Hematopoietic multipotent progenitor cell treated with erythropoietin and hydrocortisone succinate and interleukin-3 and kit ligand, for 6 days (in vitro differentiated cells): ENCODE data around the gene PDK4.
"Not testable (repeated sequence)": the region's sequence is repeated elsewhere in the genome, so short reads cannot be mapped to it uniquely, and the experiment has no call there.

Source experiments
- DNase-seq: peaks from one replicate; pipeline ENCODE4 v3.0.0-alpha.2; 2015

PDK4 gene

GRCh38 chr7:95604397-95604796, 8.1 kb upstream of the PDK4 start:
- not testable (repeated sequence) for DNase-seq

- no peak for DNase-seq
Observed at GRCh38 chr7:95602421-95602820, 6.1 kb upstream of the PDK4 start.

GRCh38 chr7:95601316-95601715, 5.0 kb upstream of the PDK4 start:
- no peak for DNase-seq

GRCh38 chr7:95599069-95599468, 2.8 kb upstream of the PDK4 start:
- no peak for DNase-seq

GRCh38 chr7:95598511-95598910, 2.2 kb upstream of the PDK4 start:
- DNase-seq, result no peak

- no peak for DNase-seq
Observed at GRCh38 chr7:95595746-95596197, 544 bp downstream of the PDK4 start.

- DNase-seq, result peak; percentile 12
Observed at GRCh38 chr7:95594185-95594584, 2.1 kb downstream of the PDK4 start.

- DNase-seq, result no peak
Observed at GRCh38 chr7:95593343-95593742, 3.0 kb downstream of the PDK4 start.

GRCh38 chr7:95592570-95592969, 3.7 kb downstream of the PDK4 start:
- no peak for DNase-seq

- DNase-seq, result no peak
Observed at GRCh38 chr7:95590387-95591248, 5.7 kb downstream of the PDK4 start.

- DNase-seq, result no peak
Observed at GRCh38 chr7:95589766-95590165, 6.5 kb downstream of the PDK4 start.

GRCh38 chr7:95589031-95589430, 7.3 kb downstream of the PDK4 start:
- DNase-seq, result no peak

GRCh38 chr7:95586951-95587301, 9.4 kb downstream of the PDK4 start:
- no peak for DNase-seq

- no peak for DNase-seq
Observed at GRCh38 chr7:95585426-95585789, 10.9 kb downstream of the PDK4 start.

- DNase-seq, result no peak
Observed at GRCh38 chr7:95584769-95585425, 11.4 kb downstream of the PDK4 start.

- no peak for DNase-seq
Observed at GRCh38 chr7:95583834-95584621, 12.3 kb downstream of the PDK4 start.

GRCh38 chr7:95582578-95583293, 13.6 kb downstream of the PDK4 start:
- DNase-seq, result no peak

- no peak for DNase-seq
Observed at GRCh38 chr7:95581467-95581866, 14.8 kb downstream of the PDK4 start.

- DNase-seq, result no peak
Observed at GRCh38 chr7:95579318-95579717, 17.0 kb downstream of the PDK4 start.

GRCh38 chr7:95578299-95578855, 17.9 kb downstream of the PDK4 start:
- DNase-seq, result no peak

GRCh38 chr7:95577137-95577536, 19.2 kb downstream of the PDK4 start:
- no peak for DNase-seq

GRCh38 chr7:95569720-95570119, 26.6 kb downstream of the PDK4 start:
- no peak for DNase-seq

GRCh38 chr7:95560674-95561073, 35.6 kb downstream of the PDK4 start:
- DNase-seq, result no peak
